Stimulated activated naive CD8-positive, alpha-beta T cell treated with anti-CD3 and anti-CD28 coated beads, Interleukin-15, Interleukin-2, amounts not matched to agents 100 ng/mL and 50 ng/mL, for 24 hours (primary cell): Measurements from ENCODE around the gene HSPBP1.

ENCODE experiments used
- H3K27ac Mint-ChIP-seq: one replicate; pipeline ENCODE4 v1.8.0; 2021; ENCODE audit warnings: mild to moderate bottlenecking, mixed read lengths
- H3K27me3 Mint-ChIP-seq: one replicate; pipeline ENCODE4 v1.8.0; 2021; ENCODE audit warnings: mixed read lengths
- H3K36me3 Mint-ChIP-seq: one replicate; pipeline ENCODE4 v1.8.0; 2021; ENCODE audit warnings: low read depth, mixed read lengths
- H3K4me1 Mint-ChIP-seq: one replicate; pipeline ENCODE4 v1.8.0; 2021; ENCODE audit warnings: low read depth, mixed read lengths
- H3K4me3 Mint-ChIP-seq: one replicate; pipeline ENCODE4 v1.8.0; 2021; ENCODE audit warnings: mild to moderate bottlenecking, mixed read lengths
- H3K9me3 Mint-ChIP-seq: one replicate; pipeline ENCODE4 v1.8.0; 2021; ENCODE audit warnings: mixed read lengths

Gene HSPBP1

DNA sequence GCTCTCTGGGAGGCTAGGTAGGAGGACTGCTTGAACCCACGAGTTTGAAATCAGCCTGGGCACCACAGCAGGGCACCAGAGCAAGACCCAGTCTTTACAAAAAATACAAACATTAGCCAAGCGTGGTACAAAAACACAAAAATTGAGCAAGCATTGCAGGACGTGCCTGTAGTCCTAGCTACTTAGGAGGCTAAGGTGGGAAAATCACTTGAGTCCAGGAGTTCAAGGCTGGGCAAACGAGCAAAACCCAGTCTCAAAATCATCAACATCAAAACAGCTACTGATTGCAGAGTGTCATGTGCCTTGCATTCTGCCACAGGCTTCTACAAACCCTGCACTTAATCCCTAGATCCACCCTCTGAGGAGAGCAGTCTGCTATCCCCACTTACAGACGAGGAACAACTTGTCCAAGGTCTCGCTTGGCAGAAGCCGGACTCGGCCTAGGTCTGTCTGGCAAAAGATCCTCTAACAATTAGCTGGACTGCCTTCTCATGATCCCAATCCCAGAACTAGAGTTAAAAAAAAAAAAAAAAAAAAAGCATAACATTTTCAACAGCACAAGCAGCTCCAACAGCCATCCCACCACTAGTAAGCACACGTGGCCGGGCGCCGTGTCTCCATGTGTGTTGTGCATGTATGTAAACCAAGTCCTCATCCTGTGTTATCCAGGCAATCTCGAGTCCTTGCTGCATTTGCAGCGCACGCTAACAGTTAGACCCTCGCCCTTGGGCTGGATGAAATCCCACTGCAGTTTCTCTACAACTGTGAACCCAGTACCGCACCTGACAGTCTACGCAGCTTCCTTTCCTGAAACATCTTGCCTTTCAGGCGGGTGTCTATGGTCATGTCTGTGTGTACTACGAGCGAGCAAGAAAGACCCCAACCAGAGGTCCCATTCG lies 23.1 kb downstream of the HSPBP1 start:
- Mint-ChIP-seq H3K27me3 (no peaks in the 10 kb centered on the region), H3K4me3 (peak overlapping the region; percentile 99), H3K36me3 (peaks cover 38% of the 10 kb centered on the region), H3K9me3 (no peaks in the 10 kb centered on the region), H3K4me1 (peaks cover 63% of the 10 kb centered on the region), H3K27ac (peak overlapping the region; percentile 98)

DNA sequence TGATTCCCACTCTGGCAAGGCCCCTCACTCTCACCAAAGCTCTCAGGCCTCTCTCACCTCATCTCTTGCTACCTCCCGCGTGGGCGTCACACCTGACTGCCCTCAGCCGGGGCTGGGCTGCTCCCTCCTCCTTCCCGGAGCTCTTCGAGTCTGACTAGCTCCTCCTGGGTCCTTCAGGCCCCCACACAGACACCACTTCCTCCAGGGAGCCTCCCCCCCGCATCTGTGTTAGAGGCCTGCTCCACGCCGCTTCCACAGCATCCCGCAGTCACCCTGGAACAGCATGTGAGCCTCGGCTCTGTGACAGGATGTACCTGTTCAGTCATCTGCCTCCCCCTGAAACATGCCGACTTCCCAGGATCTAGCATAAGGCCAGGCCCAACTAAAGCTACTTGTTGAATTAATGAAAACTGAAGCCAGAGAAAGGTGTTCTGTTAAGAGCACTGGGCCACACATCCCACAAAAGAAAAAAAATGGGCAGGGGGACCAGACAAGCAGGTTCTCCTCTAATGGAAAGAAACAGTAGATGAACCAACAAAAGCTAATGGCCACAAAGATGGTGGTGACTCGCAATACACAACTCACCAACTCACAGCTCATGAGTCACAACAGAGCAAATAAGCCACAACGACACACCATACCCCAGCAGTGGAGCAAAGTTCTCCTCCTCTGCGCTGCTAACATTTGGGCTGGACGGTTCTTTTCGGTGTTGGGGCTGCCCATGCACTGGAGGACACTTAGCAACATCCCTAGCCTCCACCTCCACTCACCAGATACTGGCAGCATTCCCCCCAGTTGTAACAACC lies 24.1 kb downstream of the HSPBP1 start:
- no peaks in the 10 kb centered on the region for H3K9me3 Mint-ChIP-seq
- no peaks in the 10 kb centered on the region for H3K27me3 Mint-ChIP-seq
- H3K27ac Mint-ChIP-seq: peak overlapping the region; percentile 98
- peaks cover 43% of the 10 kb centered on the region for H3K36me3 Mint-ChIP-seq
- peak overlapping the region; percentile 99 for H3K4me3 Mint-ChIP-seq
- peaks cover 73% of the 10 kb centered on the region for H3K4me1 Mint-ChIP-seq

DNA sequence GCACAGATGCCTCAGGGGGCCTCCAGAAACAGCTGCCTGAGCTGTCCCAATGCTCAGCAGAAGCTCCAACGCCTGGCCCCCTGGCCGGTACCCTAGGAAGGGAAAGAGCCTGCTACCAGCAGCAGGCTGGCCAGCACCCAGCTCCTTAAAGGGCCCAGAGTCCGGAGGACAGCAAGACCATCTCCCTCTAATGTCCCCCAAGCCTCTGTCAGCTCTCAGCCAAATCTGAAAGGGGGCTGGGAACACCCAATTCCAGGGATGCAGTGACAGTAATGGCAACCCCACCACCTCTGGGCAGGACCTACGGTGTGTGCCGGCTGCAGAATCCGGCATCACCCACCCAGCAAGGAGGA lies 25.3 kb downstream of the HSPBP1 start:
- peak overlapping the region; percentile 98 for H3K27ac Mint-ChIP-seq
- no peaks in the 10 kb centered on the region for H3K9me3 Mint-ChIP-seq
- H3K4me1 Mint-ChIP-seq: peaks cover 72% of the 10 kb centered on the region
- peaks cover 46% of the 10 kb centered on the region for H3K36me3 Mint-ChIP-seq
- H3K27me3 Mint-ChIP-seq: no peaks in the 10 kb centered on the region
- peak overlapping the region; percentile 99 for H3K4me3 Mint-ChIP-seq

DNA sequence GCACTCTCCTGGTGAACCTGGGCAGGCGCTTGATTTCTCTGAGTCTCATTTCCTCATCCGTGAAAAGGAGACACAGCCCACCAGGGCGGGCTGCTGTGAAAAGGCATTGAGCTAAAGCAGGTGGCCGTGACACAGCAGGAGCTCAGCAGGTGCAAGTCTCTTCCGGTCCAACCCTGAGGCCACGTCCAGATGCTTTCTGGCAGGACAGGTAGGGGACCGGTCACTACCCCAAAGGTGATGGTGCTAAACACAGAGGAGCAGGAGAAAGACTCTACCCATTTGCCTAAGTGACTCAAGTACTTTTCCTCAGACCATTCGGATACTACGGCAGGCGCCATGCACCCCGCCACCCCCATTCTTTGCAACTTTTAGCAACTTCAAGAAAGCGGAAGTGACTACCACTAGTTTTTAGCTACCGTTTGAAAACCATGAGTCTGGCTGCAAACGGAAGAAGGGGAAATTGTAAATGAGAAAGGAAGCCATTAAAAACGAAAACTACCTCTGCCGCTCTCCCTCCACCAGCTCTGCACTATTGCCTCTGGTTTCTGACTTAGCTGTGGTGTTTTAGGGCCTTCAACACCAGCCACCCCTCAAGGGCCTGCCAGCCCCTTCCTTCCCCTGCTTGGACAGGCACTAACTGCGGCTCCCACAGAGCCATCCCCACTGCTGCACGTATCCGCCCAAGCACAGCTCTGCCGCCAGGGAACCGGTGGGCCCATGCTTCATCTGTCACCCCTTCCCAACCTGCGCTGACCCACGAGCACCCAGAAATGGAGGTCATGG lies 25.9 kb downstream of the HSPBP1 start:
- Mint-ChIP-seq H3K4me1 (peaks cover 70% of the 10 kb centered on the region), H3K36me3 (peaks cover 48% of the 10 kb centered on the region), H3K27ac (peak overlapping the region; percentile 98), H3K27me3 (no peaks in the 10 kb centered on the region), H3K4me3 (peak overlapping the region; percentile 99), H3K9me3 (no peaks in the 10 kb centered on the region)

DNA sequence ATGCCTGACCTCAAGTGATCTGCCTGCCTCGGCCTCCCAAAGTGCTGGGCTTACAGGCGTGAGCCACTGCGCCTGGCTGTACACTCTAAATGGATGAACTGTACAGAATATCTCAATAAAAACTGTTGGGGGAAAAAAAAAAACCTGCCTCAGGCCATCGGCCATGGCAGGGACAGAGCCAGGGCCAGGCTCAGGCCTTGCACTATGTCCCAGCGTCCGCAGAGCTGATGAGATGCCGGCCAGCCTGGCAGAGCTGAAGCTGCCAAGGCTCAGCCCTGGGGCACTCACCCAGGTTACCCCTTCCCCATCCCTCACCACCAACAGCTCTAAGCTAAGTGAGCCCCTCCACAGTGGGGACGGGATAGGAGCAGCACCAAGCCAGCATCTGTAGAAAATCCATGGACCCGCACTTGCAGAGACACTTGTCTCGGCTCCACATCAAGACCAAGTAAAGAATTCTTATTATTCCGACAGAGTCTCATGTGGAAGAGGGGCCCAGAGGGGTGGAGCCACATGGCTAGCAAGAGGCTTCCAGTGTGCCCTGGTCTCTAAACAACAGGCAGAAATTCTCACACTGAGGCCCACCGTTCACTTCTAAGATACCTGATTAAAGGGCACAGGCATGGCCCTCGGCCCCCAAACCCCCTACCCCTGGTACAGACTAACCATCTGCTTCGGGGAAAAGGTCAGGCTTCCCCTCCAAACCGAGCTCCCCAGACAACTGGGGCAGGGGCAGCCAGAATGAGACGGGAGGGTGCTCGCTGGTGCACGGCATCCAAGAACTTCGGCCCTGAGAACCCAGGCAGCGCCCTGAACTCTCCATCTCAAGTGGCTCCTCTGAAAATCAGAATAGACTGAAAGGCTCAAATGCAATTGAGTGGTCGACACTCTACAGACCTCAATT lies 26.9 kb downstream of the HSPBP1 start:
- Mint-ChIP-seq H3K27me3 (no peaks in the 10 kb centered on the region), H3K4me1 (peaks cover 80% of the 10 kb centered on the region), H3K4me3 (peak overlapping the region; percentile 99), H3K27ac (peak overlapping the region; percentile 98), H3K9me3 (no peaks in the 10 kb centered on the region), H3K36me3 (peaks cover 58% of the 10 kb centered on the region)

DNA sequence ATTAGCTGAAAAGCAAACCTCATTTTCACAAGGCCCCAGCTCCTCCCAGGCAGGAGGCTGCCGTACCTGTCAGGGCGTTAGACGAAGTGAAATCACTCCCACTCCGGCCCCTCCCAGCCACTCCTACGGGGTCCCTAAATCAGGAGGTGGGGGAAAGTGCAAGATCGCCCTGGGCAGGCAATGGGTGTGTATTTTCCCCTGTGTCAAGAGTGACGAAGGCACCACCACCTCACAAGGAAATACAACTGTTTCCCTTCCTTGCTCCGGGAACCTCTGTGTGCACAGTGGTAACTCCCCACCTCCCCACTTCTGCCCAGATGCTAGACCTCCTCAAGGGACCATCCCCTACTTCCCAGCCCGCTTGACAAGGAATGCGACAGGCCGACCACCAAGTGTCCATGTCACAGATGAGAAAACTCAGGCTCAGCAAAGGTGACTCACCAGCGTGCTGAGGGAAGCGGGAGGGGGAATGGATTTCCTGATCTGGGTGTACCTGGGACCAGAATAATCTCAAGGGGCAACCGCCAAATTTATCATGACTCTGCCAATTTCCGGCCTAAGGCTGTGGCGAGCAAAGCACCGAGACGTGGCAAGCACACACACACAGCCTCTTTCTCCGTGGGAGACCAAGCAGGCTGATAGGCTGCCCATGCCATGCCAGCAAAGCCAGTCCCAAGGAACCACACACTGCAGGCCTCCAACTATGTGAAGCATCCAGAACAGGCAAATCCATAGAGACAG lies 28.4 kb downstream of the HSPBP1 start:
- peaks cover 50% of the 10 kb centered on the region for H3K36me3 Mint-ChIP-seq
- H3K9me3 Mint-ChIP-seq: no peaks in the 10 kb centered on the region
- H3K27me3 Mint-ChIP-seq: no peaks in the 10 kb centered on the region
- H3K27ac Mint-ChIP-seq: peak overlapping the region; percentile 98
- H3K4me1 Mint-ChIP-seq: peaks cover 72% of the 10 kb centered on the region
- peak overlapping the region; percentile 99 for H3K4me3 Mint-ChIP-seq

DNA sequence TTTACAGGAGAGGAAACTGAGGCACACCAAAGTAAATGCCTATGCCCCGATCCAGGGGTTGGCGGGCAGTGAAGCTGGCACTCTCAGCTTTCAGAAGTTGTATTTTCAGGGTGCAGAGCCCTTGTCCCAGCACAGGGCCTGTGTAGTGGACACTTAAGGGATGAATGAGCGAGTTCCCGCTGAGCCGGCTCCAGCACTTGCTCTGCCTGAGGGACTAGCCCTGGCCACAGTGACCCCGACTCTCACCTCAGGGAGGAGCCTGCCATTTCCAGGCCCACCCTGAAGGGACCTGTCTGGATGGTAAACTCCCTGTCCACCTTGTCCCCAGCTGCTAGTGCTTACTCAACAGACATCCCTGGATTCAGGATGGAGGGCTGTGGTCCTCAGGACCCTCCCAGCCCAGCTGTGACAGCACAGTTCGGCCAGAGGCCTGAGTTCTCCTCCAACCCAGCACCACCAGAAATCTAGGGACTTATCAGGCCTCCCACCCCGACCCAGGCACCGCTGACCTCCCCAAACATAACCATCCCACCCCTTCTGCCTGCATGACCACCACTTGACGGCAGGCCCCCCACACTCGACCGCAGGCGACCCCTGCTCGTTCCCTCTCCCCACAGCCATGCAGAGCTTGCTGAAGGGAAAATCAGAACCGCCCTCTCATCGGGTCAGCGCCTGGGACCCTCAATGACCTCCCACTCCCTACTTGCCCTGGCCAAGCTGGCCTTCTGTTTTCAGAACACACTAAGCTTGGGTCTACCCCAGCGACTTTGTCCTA lies 29.5 kb downstream of the HSPBP1 start:
- H3K4me1 Mint-ChIP-seq: peaks cover 61% of the 10 kb centered on the region

DNA sequence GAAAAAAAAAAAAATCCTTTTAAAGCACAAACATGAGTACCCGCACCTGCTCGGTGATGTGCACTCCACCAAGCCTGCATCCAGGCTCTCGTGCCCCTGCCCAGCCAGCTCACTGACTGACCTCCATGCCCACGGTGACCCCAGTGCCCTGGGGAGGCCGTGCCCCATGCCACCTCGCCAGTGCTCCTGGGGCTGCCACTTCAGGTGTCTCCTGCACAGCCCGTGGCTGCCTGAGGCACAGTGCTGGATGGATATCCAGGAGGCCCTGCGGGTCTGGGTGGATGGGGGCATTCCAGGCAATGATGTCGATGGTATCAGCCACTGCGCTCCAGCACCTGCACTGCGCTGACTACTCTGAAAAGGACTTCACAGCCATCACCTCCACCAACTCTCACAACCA lies 30.1 kb downstream of the HSPBP1 start:
- Mint-ChIP-seq H3K27ac (no peak overlapping the region), H3K4me1 (peaks cover 59% of the 10 kb centered on the region), H3K36me3 (peaks cover 34% of the 10 kb centered on the region), H3K4me3 (no peak overlapping the region), H3K9me3 (no peaks in the 10 kb centered on the region), H3K27me3 (no peaks in the 10 kb centered on the region)

More for the DNA sequence above, 29.5 kb downstream of the HSPBP1 start:
- Mint-ChIP-seq H3K9me3 (no peaks in the 10 kb centered on the region), H3K27ac (peak overlapping the region; percentile 98), H3K36me3 (peaks cover 40% of the 10 kb centered on the region), H3K27me3 (no peaks in the 10 kb centered on the region), H3K4me3 (no peak overlapping the region)

DNA sequence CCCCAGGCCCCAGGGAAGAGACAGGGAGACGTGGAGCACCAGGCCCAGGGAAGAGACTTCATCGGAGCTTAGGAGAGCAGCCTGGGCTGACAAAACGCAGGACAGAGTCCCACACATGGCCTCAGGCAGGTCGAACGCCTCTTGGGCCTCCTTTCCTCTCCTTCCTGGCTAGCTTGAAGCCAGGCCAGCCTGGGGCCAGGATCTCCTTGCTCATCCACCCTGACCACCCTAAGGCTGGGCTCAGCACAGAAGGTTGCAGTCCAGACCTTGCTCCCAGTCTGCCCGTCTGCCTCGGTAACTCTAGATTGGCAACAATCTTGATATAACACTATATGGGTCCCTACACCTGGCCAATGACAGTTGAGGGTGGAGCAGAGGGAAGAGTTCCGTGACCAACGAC lies 31.2 kb downstream of the HSPBP1 start:
- H3K36me3 Mint-ChIP-seq: peaks cover 41% of the 10 kb centered on the region
- H3K4me3 Mint-ChIP-seq: no peak overlapping the region
- H3K4me1 Mint-ChIP-seq: peaks cover 55% of the 10 kb centered on the region
- H3K27ac Mint-ChIP-seq: peak overlapping the region; percentile 34
- no peaks in the 10 kb centered on the region for H3K27me3 Mint-ChIP-seq
- no peaks in the 10 kb centered on the region for H3K9me3 Mint-ChIP-seq

DNA sequence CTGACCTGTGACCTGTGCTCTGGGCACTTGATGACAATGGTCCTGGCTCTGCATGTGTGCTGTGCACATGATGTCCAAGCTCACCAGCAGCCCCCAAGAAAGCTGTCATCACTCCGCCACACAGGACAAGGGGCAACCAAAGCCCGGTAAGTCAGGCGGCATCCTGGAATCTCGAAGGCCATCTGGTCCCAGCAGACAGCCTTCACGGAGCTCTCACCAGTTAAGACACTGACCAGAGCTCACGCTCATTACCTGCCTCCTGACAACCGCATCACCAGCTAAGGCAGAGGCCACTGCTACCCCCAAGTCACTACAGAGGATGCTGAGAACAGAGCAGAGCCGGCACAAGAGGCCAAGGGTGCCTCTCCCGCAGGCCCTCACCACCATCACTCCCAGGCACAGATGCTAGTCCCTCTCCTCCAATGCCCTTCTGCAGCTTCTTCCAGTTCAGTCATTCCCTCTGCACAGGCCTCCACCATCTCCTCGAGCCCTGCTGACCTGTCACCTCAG lies 31.7 kb downstream of the HSPBP1 start:
- H3K36me3 Mint-ChIP-seq: peaks cover 40% of the 10 kb centered on the region
- no peaks in the 10 kb centered on the region for H3K9me3 Mint-ChIP-seq
- H3K27ac Mint-ChIP-seq: peak overlapping the region; percentile 34
- no peak overlapping the region for H3K4me3 Mint-ChIP-seq
- no peaks in the 10 kb centered on the region for H3K27me3 Mint-ChIP-seq
- H3K4me1 Mint-ChIP-seq: peaks cover 50% of the 10 kb centered on the region

DNA sequence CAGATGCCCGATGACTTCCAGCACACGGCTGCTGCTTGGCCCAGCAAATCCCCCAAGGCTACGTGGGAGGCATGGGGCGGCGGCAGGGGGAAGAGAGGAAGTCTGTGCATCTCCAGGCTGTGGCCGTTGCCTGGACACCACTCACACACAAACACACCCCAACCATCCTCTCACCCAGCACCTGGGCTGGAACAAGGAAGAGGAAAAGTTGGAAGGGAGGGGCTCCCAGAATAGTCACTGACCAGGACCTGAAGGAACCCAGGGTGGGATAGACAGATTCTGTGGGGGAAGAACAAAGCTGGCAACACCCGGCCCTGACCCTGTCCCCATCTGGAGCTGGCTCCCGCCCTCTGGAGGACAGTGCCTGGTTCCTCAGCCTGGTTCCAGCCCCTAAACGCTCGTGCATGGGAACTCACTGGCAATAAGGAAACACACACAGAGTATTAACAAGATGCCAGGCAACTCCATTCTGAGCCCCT lies 32.2 kb downstream of the HSPBP1 start:
- Mint-ChIP-seq H3K36me3 (peaks cover 43% of the 10 kb centered on the region), H3K9me3 (no peaks in the 10 kb centered on the region), H3K27ac (no peak overlapping the region), H3K4me3 (no peak overlapping the region), H3K27me3 (no peaks in the 10 kb centered on the region), H3K4me1 (peaks cover 45% of the 10 kb centered on the region)

DNA sequence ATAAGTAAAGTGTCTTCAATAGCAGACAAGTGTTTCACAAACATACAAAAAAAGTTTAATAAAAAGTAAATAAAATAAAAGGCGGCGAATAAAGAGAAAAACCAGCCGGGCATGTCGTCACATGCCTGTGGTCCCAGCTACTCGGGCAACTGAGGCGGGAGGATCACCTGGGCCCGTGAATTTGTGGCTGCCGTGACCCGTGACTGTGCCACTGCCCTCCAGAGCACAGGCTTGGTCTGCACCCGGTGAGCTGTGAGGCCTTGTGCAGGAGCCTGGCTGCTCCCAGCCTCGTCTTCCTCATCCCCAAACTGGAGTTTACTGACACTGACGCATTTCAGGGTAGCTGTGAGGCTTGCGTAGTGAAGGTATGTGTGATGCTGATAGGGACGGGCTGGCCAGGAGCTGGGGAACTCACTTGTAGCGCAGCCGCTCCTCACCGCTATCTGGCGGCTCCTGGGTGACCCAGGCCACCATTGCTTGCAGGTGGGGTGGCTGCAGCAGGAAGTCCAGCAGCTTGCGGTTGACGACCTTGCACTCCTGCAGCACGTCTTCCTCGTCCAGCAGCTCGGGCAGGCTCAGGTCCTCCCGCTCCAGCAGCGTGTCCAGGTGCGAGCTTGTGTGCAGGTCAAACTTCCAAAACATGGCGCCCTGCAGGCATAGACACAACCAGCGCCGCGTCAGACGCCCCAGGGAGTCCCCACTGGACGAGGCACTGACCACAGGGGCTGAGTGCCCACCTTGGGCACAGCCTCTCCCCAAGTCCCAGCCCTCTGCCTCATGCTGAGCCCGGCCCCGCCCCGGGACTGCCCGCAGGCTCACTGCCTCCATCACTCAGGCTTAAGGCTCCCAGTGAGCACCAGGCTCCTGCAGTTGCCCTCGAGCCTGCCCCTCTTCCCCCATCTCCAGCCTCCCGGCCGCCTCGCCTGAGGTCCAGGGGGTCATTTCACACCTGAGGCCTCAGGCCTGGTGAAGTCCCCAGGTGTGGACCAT lies 33.2 kb downstream of the HSPBP1 start:
- H3K27ac Mint-ChIP-seq: no peak overlapping the region
- H3K4me1 Mint-ChIP-seq: peaks cover 36% of the 10 kb centered on the region
- no peak overlapping the region for H3K4me3 Mint-ChIP-seq
- peaks cover 42% of the 10 kb centered on the region for H3K36me3 Mint-ChIP-seq
- H3K27me3 Mint-ChIP-seq: no peaks in the 10 kb centered on the region
- no peaks in the 10 kb centered on the region for H3K9me3 Mint-ChIP-seq
